Osteocyte (in vitro differentiated cells): ENCODE results near the gene FLT3. TPM values are rescaled to one million over a fixed set of nuclear protein-coding genes. Genes with fewer than 3 reads are reported as not detected.
A peak's percentile ranks its signal among the peaks of the same experiment; 100 is the strongest.

Experiments used
- DNase-seq: peaks from one replicate; pipeline ENCODE4 v3.0.0; 2021; ENCODE audit warnings: mixed read lengths; ENCODE audit not compliant: unreplicated experiment; ENCODE audit errors: extremely low spot score
- H3K27ac Mint-ChIP-seq: one replicate; pipeline ENCODE4 v1.8.0; 2021; ENCODE audit warnings: mild to moderate bottlenecking, mixed read lengths; ENCODE audit not compliant: unreplicated experiment
- H3K27me3 Mint-ChIP-seq: one replicate; pipeline ENCODE4 v1.8.0; 2021; ENCODE audit warnings: mixed read lengths; ENCODE audit not compliant: unreplicated experiment
- H3K36me3 Mint-ChIP-seq: one replicate; pipeline ENCODE4 v1.8.0; 2021; ENCODE audit warnings: mixed read lengths; ENCODE audit not compliant: unreplicated experiment
- H3K4me1 Mint-ChIP-seq: one replicate; pipeline ENCODE4 v1.8.0; 2021; ENCODE audit warnings: mixed read lengths; ENCODE audit not compliant: unreplicated experiment
- H3K4me3 Mint-ChIP-seq: one replicate; pipeline ENCODE4 v1.8.0; 2021; ENCODE audit warnings: mild to moderate bottlenecking, moderate library complexity, mixed read lengths; ENCODE audit not compliant: unreplicated experiment
- H3K9me3 Mint-ChIP-seq: one replicate; pipeline ENCODE4 v1.8.0; 2021; ENCODE audit warnings: mixed read lengths; ENCODE audit not compliant: unreplicated experiment
- total RNA-seq: library from RNA; stranded (reverse); gene quantifications from 2 replicates; pipeline ENCODE4 v1.2.1, GENCODE V29; 2021
- TF ChIP-seq, protein P1 (sequence below): fragments of 200-600 bp; sonication (generic); IDR thresholded peaks from 2 replicates; pipeline ENCODE4 v1.5.0; 2021; ENCODE audit warnings: antibody characterized with exemption, mild to moderate bottlenecking, moderate library complexity

Gene FLT3
- total RNA-seq, 1 donor from 2014 or later = not detected

DNA sequence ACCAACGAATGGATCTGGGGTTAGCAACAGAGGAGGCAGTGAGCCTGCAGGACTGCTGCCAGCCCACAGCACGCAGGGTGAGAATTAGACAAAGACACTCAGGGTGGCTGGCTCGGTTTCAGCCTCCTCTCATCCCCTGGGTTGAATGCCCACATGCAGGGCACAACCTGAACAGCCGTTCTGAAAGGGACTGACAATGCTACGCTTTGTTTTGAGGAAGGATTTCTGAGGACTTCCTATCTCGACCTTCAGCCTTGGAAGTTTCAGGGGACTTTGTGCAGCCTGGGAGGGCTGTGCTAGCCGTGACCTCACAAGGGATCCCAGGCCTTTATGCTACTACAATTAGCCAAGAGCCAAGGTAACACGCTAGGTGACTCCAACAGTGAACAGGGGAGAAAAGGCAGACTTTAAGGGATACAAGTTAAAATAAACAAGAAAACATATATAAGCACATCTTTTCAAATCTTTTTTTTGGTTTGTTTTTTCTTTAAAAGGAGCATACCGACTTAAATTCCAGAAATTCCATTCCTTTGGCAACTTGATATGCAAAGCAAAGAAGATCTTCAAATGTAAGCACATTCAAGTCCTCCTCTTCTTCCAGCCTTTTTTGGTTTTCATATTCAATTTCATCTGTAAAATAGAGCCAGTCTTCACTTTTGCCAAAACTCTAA is 77.4 kb downstream of the FLT3 start:
- no peaks in the 10 kb centered on the region for H3K9me3 Mint-ChIP-seq
- H3K4me3 Mint-ChIP-seq = no peak overlapping the region
- peak overlapping the region; percentile 33 for H3K27ac Mint-ChIP-seq
- H3K36me3 Mint-ChIP-seq = no peaks in the 10 kb centered on the region
- no peak for DNase-seq
- peaks cover 2% of the 10 kb centered on the region for H3K27me3 Mint-ChIP-seq
- TF ChIP-seq, protein P1, sequence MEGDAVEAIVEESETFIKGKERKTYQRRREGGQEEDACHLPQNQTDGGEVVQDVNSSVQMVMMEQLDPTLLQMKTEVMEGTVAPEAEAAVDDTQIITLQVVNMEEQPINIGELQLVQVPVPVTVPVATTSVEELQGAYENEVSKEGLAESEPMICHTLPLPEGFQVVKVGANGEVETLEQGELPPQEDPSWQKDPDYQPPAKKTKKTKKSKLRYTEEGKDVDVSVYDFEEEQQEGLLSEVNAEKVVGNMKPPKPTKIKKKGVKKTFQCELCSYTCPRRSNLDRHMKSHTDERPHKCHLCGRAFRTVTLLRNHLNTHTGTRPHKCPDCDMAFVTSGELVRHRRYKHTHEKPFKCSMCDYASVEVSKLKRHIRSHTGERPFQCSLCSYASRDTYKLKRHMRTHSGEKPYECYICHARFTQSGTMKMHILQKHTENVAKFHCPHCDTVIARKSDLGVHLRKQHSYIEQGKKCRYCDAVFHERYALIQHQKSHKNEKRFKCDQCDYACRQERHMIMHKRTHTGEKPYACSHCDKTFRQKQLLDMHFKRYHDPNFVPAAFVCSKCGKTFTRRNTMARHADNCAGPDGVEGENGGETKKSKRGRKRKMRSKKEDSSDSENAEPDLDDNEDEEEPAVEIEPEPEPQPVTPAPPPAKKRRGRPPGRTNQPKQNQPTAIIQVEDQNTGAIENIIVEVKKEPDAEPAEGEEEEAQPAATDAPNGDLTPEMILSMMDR = no peak
- peaks cover 14% of the 10 kb centered on the region for H3K4me1 Mint-ChIP-seq

DNA sequence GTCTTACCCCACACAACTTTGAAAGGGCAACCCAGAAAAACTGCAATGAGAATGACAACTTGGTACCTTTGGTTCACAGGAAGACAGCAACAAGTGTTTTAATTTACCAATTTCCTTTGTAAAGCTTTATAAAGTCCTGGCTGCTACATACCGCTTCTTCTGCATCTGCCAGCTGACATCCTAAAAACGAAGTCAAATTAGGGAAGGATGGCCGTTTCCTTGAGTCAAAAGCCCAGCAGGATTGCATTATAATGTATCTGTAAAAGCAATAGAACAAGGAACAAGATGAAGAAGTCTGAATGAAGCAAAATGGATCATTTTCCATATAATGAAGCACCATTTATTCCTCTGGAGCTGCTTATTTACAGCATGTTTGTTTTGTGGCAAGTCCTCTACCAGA is 86.1 kb downstream of the FLT3 start:
- DNase-seq = no peak
- Mint-ChIP-seq H3K36me3 (no peaks in the 10 kb centered on the region), H3K4me1 (no peaks in the 10 kb centered on the region), H3K27me3 (peaks cover 21% of the 10 kb centered on the region), H3K4me3 (no peak overlapping the region), H3K9me3 (no peaks in the 10 kb centered on the region), H3K27ac (no peak overlapping the region)
- TF ChIP-seq, protein P1 = no peak

DNA sequence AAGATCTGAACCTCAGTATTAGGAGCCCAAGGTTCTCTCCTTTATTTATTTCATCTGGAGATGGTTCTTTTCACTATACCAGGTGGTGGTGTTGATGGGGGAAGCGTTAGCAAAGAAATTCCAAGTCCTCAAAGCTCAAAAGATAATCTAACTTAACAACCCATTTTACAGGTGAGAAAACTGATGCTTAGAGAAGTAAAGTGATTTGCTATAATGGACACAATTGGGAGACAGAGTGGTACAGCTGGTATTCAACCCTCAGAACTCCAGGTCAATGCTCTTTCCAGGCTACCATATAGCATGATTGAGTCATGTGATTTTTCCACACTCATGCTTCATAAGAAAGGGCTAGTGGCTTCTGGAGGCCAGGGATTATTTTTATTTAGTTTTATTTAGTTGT is 86.9 kb downstream of the FLT3 start:
- Mint-ChIP-seq H3K27me3 (peaks cover 24% of the 10 kb centered on the region), H3K36me3 (no peaks in the 10 kb centered on the region), H3K27ac (no peak overlapping the region), H3K4me1 (no peaks in the 10 kb centered on the region), H3K4me3 (no peak overlapping the region), H3K9me3 (no peaks in the 10 kb centered on the region)
- TF ChIP-seq, protein P1 = no peak
- DNase-seq = no peak

DNA sequence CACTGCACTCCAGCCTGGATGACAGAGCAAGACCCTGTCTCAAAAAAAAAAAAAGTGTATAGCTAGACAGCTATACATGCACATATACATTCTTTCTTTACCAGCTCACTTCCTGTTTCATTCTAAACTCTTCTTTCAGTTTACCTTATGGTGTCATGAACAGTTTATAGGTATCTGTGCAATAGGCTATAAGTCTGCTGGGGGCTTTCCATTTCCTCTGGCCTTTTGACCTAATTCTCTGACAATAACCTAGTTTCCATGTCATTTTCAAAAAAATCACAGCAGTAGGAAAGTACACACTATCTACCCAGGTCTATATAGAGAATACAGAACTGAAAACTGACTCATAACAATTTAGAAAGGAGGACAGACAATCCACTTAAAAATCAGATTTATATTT is 87.5 kb downstream of the FLT3 start:
- TF ChIP-seq, protein P1 = no peak
- H3K36me3 Mint-ChIP-seq = no peaks in the 10 kb centered on the region
- no peaks in the 10 kb centered on the region for H3K4me1 Mint-ChIP-seq
- no peak overlapping the region for H3K27ac Mint-ChIP-seq
- H3K9me3 Mint-ChIP-seq = no peaks in the 10 kb centered on the region
- DNase-seq = no peak
- H3K27me3 Mint-ChIP-seq = peaks cover 25% of the 10 kb centered on the region
- no peak overlapping the region for H3K4me3 Mint-ChIP-seq

DNA sequence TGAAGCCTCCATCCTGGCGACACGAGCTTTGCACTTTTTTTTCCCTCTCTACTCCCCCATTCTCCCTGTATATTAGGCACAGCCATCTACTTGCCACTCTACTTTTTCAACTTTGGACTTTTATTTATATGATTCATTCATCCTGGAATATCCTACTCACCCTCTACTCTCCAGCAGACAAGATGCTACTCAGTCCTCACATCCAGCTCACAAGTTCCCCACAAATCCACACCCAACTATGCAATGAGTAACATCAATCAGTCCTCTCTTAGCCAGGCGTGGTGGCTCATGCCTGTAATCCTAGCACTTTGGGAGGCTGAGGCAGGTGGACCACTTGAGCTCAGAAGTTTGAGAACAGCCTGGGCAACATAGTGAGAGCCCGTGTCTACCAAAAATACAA is 88.0 kb downstream of the FLT3 start:
- H3K4me1 Mint-ChIP-seq = no peaks in the 10 kb centered on the region
- H3K36me3 Mint-ChIP-seq = no peaks in the 10 kb centered on the region
- no peak overlapping the region for H3K27ac Mint-ChIP-seq
- H3K9me3 Mint-ChIP-seq = no peaks in the 10 kb centered on the region
- DNase-seq = no peak
- no peak overlapping the region for H3K4me3 Mint-ChIP-seq
- TF ChIP-seq, protein P1 = no peak
- peaks cover 27% of the 10 kb centered on the region for H3K27me3 Mint-ChIP-seq
